K562 (cell line): ENCODE data around the gene PPARD. TPM values are rescaled to one million over a fixed set of nuclear protein-coding genes. Genes with fewer than 3 reads are reported as not detected.

Experiments
- ARNT ChIP-seq, 2 experiments: fragments of 450-650 bp; IDR thresholded peaks; 2 replicates each; pipeline ENCODE4 v1.6.1; 2016; ENCODE audit warnings: mild to moderate bottlenecking in 1 of 2
- GATAD2A ChIP-seq: fragments of 450-650 bp; IDR thresholded peaks from 2 replicates; pipeline ENCODE4 v1.6.1; 2017
- HDAC6 ChIP-seq: IDR thresholded peaks from 2 replicates; pipeline ENCODE4 v1.6.1; 2012; ENCODE audit warnings: low read depth, mild to moderate bottlenecking, control low read depth, inconsistent platforms, low read length, moderate library complexity
- KAT7 ChIP-seq: sonication (generic); formaldehyde crosslinking; IDR thresholded peaks from 2 replicates; pipeline ENCODE4 v1.8.0; 2022; ENCODE audit warnings: missing genetic modification reagents, mild to moderate bottlenecking, borderline replicate concordance
- LARP7 ChIP-seq: fragments of 450-650 bp; IDR thresholded peaks from 2 replicates; pipeline ENCODE4 v1.6.1; 2016
- RBFOX2 ChIP-seq: fragments of 200-400 bp; formaldehyde crosslinking; IDR thresholded peaks from 2 replicates; pipeline ENCODE4 v1.6.1; 2017; ENCODE audit warnings: low read depth, mild to moderate bottlenecking, low read length, moderate library complexity
- SMAD3 ChIP-seq: fragments of 450-650 bp; formaldehyde crosslinking; conservative IDR thresholded peaks from 2 replicates; pipeline ENCODE4 v1.4.0; 2020; ENCODE audit warnings: mild to moderate bottlenecking
- SMARCC2 ChIP-seq: fragments of 450-650 bp; IDR thresholded peaks from 2 replicates; pipeline ENCODE4 v1.6.1; 2017; ENCODE audit warnings: antibody characterized with exemption, moderate library complexity, mild to moderate bottlenecking, low read depth
- SRSF1 ChIP-seq: fragments of 200-400 bp; formaldehyde crosslinking; IDR thresholded peaks from 2 replicates; pipeline ENCODE4 v1.6.1; 2017; ENCODE audit warnings: mild to moderate bottlenecking, low read depth, low read length, moderate library complexity
- SRSF9 ChIP-seq: fragments of 200-400 bp; formaldehyde crosslinking; IDR thresholded peaks from 2 replicates; pipeline ENCODE4 v1.6.1; 2017; ENCODE audit warnings: low read depth, low read length, borderline replicate concordance
- TAF9B ChIP-seq: fragments of 450-650 bp; IDR thresholded peaks from 2 replicates; pipeline ENCODE4 v1.6.1; 2018; ENCODE audit warnings: mild to moderate bottlenecking; ENCODE audit not compliant: partially characterized antibody
- ZNF232 ChIP-seq: sonication (generic); formaldehyde crosslinking; IDR thresholded peaks from 2 replicates; pipeline ENCODE4 v1.8.0; 2022; ENCODE audit warnings: mild to moderate bottlenecking, missing genetic modification reagents
- polyA plus RNA-seq, 8 experiments: library from polyadenylated mRNA; depleted of rRNA in 4 of 8; stranded (reverse) in 5 of 8; unstranded in 3 of 8; fragments of >200 nt; fragmentation: Nextera tagmentation in 2 of 8; fragmentation: Illumina TruSeq in 1 of 8; extraction: Ambion mirVana in 2 of 8; extraction: Trizol in 1 of 8; gene quantifications; 2 replicates each; pipeline versions ENCODE4 v1.2.1 to v1.2.3, GENCODE V29; 2011 to 2014; ENCODE audit warnings: inconsistent platforms in 1 of 8, missing spikeins in 1 of 8
- total RNA-seq, 7 experiments: library from RNA; depleted of rRNA in 6 of 7; stranded (reverse); fragments of >200 nt in 6 of 7; fragmentation: Illumina TruSeq in 2 of 7; extraction: Trizol in 2 of 7; gene quantifications; 2 replicates each; pipeline versions ENCODE4 v1.2.1 to v1.2.3, GENCODE V29; 2011 to 2021; ENCODE audit warnings: low replicate concordance in 1 of 7
- TF ChIP-seq, protein P1 (sequence below), 3 experiments: IDR thresholded peaks in 2 of 3; conservative IDR thresholded peaks in 1 of 3; 2 replicates each; pipeline ENCODE4 v1.5.1; 2011 to 2012; ENCODE audit warnings: low read length in 3 of 3, mild to moderate bottlenecking in 3 of 3, control low read depth in 2 of 3, improper control_type of control experiment in 1 of 3, inconsistent platforms in 1 of 3, low read depth in 1 of 3, mixed read lengths in 1 of 3, moderate library complexity in 1 of 3; ENCODE audit not compliant: insufficient read depth in 2 of 3
- TF ChIP-seq, protein P2 (sequence below): sonication (generic); formaldehyde crosslinking; IDR thresholded peaks from 2 replicates; pipeline ENCODE4 v1.9.0; 2022; ENCODE audit warnings: mild to moderate bottlenecking, missing genetic modification reagents
- TF ChIP-seq, protein P3 (sequence below): fragments of 200-600 bp; sonication (generic); IDR thresholded peaks from one replicate; pipeline ENCODE4 v1.6.1; 2012; ENCODE audit warnings: mild to moderate bottlenecking, low read depth, low read length, inconsistent platforms

Gene PPARD
- total and polyA plus RNA-seq, 9 of the 15 experiments (the other 6 are each of a cell fraction or from before 2014, with no cell fraction given) = 0.14 to 13.2 (median 3.8) TPM

DNA sequence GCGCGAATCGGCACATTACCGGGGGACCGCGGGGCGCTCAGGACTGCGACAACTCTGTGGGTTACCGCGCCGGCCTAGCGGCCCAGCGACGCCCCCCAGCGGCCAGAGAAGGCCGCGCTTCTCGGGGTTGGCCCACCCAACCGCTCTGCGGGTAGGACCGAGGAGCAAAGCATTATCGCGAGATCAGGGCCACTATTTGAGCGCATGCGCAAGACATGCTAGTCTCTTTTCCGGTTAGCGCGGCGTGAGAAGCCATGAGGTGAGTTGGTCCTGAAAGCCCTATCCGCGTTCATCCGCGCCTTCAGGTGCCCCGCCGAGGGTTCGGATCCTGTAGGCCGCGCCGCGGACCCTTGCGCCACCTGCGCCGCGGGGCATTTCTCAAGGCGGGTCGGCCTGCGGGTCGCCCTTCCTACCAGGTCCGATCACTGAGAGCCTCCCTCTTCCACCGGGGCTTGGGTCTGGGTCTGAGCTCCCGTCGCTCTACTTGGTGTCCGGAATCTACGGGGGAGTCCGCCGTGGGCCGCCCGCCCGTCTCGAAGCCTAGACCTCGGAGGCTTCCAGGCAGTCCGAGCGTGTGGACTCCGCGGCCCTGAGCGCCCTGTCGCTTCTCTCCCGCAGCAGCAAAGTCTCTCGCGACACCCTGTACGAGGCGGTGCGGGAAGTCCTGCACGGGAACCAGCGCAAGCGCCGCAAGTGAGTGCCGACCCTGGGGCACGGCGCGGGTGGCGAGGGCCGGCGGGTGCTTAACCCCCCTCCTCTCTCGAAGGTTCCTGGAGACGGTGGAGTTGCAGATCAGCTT is 126.0 kb downstream of the PPARD start, which contains the start of gene RPL10A (continued):
- TF ChIP-seq RBFOX2 (peak; percentile 97), SMARCC2 (no peak), ARNT (IDR thresholded peaks at IDR 0.05) (no peak), ZNF232 (CRISPR knock-in tag) (0 out of 2 replicates have a peak, but pooled peaks have one; percentile 73), TAF9B (peak; percentile 99), SMAD3 (CRISPR knock-in tag) (0 out of 2 replicates have a peak, but pooled peaks have one; percentile 35), KAT7 (CRISPR knock-in tag) (no peak; the same call in 1 of the 2 replicates), GATAD2A (peak; percentile 16; the same call in 1 of the 2 replicates), SRSF1 (peak; percentile 92), SRSF9 (no peak), LARP7 (peak; percentile 58), HDAC6 (no peak)
- TF ChIP-seq, protein P1, sequence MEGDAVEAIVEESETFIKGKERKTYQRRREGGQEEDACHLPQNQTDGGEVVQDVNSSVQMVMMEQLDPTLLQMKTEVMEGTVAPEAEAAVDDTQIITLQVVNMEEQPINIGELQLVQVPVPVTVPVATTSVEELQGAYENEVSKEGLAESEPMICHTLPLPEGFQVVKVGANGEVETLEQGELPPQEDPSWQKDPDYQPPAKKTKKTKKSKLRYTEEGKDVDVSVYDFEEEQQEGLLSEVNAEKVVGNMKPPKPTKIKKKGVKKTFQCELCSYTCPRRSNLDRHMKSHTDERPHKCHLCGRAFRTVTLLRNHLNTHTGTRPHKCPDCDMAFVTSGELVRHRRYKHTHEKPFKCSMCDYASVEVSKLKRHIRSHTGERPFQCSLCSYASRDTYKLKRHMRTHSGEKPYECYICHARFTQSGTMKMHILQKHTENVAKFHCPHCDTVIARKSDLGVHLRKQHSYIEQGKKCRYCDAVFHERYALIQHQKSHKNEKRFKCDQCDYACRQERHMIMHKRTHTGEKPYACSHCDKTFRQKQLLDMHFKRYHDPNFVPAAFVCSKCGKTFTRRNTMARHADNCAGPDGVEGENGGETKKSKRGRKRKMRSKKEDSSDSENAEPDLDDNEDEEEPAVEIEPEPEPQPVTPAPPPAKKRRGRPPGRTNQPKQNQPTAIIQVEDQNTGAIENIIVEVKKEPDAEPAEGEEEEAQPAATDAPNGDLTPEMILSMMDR (IDR thresholded peaks at IDR 0.05 in 2 of 3, conservative IDR thresholded peaks at IDR 0.05 in 1 of 3; ENCODE audit: insufficient read depth in 2 of 3, low read depth in 1 of 3, low read length in 3 of 3) = peak; percentile 97 to 99 (median 99)
- TF ChIP-seq, protein P2, sequence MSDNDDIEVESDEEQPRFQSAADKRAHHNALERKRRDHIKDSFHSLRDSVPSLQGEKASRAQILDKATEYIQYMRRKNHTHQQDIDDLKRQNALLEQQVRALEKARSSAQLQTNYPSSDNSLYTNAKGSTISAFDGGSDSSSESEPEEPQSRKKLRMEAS (CRISPR knock-in tag) = peak; percentile 98
- TF ChIP-seq, protein P3, sequence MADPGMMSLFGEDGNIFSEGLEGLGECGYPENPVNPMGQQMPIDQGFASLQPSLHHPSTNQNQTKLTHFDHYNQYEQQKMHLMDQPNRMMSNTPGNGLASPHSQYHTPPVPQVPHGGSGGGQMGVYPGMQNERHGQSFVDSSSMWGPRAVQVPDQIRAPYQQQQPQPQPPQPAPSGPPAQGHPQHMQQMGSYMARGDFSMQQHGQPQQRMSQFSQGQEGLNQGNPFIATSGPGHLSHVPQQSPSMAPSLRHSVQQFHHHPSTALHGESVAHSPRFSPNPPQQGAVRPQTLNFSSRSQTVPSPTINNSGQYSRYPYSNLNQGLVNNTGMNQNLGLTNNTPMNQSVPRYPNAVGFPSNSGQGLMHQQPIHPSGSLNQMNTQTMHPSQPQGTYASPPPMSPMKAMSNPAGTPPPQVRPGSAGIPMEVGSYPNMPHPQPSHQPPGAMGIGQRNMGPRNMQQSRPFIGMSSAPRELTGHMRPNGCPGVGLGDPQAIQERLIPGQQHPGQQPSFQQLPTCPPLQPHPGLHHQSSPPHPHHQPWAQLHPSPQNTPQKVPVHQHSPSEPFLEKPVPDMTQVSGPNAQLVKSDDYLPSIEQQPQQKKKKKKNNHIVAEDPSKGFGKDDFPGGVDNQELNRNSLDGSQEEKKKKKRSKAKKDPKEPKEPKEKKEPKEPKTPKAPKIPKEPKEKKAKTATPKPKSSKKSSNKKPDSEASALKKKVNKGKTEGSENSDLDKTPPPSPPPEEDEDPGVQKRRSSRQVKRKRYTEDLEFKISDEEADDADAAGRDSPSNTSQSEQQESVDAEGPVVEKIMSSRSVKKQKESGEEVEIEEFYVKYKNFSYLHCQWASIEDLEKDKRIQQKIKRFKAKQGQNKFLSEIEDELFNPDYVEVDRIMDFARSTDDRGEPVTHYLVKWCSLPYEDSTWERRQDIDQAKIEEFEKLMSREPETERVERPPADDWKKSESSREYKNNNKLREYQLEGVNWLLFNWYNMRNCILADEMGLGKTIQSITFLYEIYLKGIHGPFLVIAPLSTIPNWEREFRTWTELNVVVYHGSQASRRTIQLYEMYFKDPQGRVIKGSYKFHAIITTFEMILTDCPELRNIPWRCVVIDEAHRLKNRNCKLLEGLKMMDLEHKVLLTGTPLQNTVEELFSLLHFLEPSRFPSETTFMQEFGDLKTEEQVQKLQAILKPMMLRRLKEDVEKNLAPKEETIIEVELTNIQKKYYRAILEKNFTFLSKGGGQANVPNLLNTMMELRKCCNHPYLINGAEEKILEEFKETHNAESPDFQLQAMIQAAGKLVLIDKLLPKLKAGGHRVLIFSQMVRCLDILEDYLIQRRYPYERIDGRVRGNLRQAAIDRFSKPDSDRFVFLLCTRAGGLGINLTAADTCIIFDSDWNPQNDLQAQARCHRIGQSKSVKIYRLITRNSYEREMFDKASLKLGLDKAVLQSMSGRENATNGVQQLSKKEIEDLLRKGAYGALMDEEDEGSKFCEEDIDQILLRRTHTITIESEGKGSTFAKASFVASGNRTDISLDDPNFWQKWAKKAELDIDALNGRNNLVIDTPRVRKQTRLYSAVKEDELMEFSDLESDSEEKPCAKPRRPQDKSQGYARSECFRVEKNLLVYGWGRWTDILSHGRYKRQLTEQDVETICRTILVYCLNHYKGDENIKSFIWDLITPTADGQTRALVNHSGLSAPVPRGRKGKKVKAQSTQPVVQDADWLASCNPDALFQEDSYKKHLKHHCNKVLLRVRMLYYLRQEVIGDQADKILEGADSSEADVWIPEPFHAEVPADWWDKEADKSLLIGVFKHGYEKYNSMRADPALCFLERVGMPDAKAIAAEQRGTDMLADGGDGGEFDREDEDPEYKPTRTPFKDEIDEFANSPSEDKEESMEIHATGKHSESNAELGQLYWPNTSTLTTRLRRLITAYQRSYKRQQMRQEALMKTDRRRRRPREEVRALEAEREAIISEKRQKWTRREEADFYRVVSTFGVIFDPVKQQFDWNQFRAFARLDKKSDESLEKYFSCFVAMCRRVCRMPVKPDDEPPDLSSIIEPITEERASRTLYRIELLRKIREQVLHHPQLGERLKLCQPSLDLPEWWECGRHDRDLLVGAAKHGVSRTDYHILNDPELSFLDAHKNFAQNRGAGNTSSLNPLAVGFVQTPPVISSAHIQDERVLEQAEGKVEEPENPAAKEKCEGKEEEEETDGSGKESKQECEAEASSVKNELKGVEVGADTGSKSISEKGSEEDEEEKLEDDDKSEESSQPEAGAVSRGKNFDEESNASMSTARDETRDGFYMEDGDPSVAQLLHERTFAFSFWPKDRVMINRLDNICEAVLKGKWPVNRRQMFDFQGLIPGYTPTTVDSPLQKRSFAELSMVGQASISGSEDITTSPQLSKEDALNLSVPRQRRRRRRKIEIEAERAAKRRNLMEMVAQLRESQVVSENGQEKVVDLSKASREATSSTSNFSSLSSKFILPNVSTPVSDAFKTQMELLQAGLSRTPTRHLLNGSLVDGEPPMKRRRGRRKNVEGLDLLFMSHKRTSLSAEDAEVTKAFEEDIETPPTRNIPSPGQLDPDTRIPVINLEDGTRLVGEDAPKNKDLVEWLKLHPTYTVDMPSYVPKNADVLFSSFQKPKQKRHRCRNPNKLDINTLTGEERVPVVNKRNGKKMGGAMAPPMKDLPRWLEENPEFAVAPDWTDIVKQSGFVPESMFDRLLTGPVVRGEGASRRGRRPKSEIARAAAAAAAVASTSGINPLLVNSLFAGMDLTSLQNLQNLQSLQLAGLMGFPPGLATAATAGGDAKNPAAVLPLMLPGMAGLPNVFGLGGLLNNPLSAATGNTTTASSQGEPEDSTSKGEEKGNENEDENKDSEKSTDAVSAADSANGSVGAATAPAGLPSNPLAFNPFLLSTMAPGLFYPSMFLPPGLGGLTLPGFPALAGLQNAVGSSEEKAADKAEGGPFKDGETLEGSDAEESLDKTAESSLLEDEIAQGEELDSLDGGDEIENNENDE = peak; percentile 22
